ENCODE data around the gene KRT79. TPM values are rescaled to one million over a fixed set of nuclear protein-coding genes. Genes with fewer than 3 reads are reported as not detected.
A peak's percentile ranks its signal among the peaks of the same experiment; 100 is the strongest.

Gene KRT79
- total RNA-seq, 4 donors from 2014 or later: 48.8 to 202 (median 156) TPM

DNA sequence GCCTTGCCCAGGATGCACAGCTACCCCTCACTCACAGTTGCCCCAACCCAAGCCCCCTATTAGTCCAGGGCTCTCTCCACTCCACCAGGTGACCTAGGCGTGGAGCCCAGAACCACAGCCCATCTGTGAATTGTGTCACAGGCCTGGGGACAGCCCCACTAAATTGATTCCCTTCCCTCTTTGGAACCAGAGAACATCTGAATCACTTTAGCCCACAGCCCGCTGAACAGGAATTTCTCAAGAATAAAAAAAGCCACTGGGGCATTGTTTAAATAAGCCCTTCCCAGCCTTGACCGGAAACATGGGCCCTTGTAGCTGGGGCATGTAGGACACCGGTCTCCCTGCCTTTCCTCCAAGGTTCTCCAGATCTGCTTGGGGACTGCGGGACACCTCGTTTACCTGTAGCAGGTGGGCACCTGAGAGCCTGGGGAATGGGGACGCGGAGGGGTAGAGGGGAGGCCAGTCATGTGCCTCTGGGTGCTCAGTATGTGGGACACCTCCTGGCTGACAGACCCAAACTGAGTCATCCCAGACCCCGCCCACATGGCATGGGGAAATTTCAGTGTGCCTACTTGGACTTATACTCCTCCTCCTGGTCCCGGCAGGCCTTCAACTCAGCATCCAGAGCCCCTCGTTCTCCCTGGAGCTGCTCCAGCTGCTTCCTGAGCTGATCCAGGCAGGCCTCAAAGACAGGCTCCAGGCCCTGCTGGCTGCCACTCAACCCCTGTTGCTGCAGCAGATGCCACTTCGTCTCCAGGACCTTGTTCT is 13.4 kb upstream of the KRT79 start:
- 67% methylated on average over 7 of the region's 12 CpGs for WGBS
- Histone ChIP-seq H3K27me3 (no peaks in the 10 kb centered on the region), H3K36me3 (no peaks in the 10 kb centered on the region), H3K27ac (peak overlapping the region; percentile 31), H3K4me3 (no peak overlapping the region), H3K9me3 (no peaks in the 10 kb centered on the region), H3K4me1 (peaks cover 21% of the 10 kb centered on the region)
- TF ChIP-seq, protein P1, sequence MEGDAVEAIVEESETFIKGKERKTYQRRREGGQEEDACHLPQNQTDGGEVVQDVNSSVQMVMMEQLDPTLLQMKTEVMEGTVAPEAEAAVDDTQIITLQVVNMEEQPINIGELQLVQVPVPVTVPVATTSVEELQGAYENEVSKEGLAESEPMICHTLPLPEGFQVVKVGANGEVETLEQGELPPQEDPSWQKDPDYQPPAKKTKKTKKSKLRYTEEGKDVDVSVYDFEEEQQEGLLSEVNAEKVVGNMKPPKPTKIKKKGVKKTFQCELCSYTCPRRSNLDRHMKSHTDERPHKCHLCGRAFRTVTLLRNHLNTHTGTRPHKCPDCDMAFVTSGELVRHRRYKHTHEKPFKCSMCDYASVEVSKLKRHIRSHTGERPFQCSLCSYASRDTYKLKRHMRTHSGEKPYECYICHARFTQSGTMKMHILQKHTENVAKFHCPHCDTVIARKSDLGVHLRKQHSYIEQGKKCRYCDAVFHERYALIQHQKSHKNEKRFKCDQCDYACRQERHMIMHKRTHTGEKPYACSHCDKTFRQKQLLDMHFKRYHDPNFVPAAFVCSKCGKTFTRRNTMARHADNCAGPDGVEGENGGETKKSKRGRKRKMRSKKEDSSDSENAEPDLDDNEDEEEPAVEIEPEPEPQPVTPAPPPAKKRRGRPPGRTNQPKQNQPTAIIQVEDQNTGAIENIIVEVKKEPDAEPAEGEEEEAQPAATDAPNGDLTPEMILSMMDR (IDR thresholded peaks at IDR 0.05): no peak
- TF ChIP-seq POLR2A (IDR thresholded peaks at IDR 0.05) (no peak), POLR2AphosphoS5 (IDR thresholded peaks at IDR 0.05) (no peak), EP300 (IDR thresholded peaks at IDR 0.05) (no peak)
- DNase-seq (ENCODE audit: low spot score in 2 of 2): peak in 1 of 2 donors; percentile 62

DNA sequence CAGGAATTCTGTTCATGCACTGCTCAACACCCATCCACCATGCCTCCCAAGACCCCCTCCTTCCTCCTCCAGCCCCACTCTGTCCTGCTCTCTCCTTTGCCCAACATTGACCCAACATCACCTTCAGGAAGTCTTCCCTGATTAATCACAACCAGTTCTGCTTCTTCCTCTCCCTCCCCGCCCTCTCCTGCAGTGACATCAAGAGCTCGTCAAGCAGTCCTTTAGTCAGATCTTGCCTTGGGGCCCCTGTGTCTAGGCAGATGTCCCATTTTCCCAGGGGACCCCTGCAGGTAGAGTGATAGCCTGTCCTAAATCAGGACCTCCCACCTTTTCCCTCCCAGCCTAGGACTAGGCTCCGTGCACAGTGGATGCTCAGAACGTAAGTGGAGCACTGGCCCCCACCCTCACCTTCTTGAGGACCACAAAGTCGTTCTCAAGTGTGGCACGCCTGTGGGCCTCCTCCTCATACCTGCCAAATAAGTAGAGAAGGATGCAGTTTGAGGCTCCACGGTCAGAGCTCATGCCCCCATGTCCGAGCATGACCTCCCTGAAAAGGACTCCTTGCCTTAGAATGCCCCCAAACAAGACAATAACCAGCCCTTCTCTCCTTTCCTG is 12.4 kb upstream of the KRT79 start:
- H3K27ac ChIP-seq: no peak overlapping the region
- no peaks in the 10 kb centered on the region for H3K27me3 ChIP-seq
- TF ChIP-seq, protein P1 (IDR thresholded peaks at IDR 0.05): no peak
- TF ChIP-seq POLR2A (IDR thresholded peaks at IDR 0.05): no peak
- TF ChIP-seq POLR2AphosphoS5 (IDR thresholded peaks at IDR 0.05): no peak
- TF ChIP-seq EP300 (IDR thresholded peaks at IDR 0.05): no peak
- H3K4me3 ChIP-seq: no peak overlapping the region
- no peaks in the 10 kb centered on the region for H3K36me3 ChIP-seq
- DNase-seq (ENCODE audit: low spot score in 2 of 2): peak in 1 of 2 donors; percentile 41
- H3K9me3 ChIP-seq: no peaks in the 10 kb centered on the region
- H3K4me1 ChIP-seq: peaks cover 21% of the 10 kb centered on the region
- 77% methylated on average over 8 of the region's 8 CpGs for WGBS

DNA sequence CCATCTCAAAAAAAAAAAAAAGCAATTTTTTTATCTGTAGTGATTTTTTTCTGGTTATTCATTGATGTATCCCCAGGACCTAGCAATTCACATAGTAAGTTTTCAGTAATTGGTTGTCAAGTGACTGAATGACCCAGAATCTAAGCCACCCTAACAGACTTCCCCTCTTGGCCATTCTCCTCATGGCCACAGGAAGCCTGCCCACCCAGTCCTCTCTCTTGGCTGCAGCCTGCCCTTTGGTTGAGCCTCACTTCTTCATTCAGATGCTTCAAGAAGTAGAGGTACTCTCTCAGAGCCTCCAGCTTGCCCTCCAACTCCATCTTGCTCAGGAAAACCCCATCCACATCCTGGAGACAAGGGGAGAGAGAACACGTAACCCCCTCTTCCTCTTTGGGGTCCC is 11.8 kb upstream of the KRT79 start:
- no peak overlapping the region for H3K27ac ChIP-seq
- 56% methylated on average over 1 of the region's 1 CpG for WGBS
- H3K27me3 ChIP-seq: no peaks in the 10 kb centered on the region
- H3K9me3 ChIP-seq: no peaks in the 10 kb centered on the region
- TF ChIP-seq, protein P1 (IDR thresholded peaks at IDR 0.05): no peak
- no peak for TF ChIP-seq POLR2AphosphoS5 (IDR thresholded peaks at IDR 0.05)
- TF ChIP-seq EP300 (IDR thresholded peaks at IDR 0.05): no peak
- TF ChIP-seq POLR2A (IDR thresholded peaks at IDR 0.05): no peak
- H3K4me1 ChIP-seq: peaks cover 21% of the 10 kb centered on the region
- H3K36me3 ChIP-seq: no peaks in the 10 kb centered on the region
- DNase-seq (ENCODE audit: low spot score in 2 of 2): peak in 1 of 2 donors; percentile 19
- H3K4me3 ChIP-seq: no peak overlapping the region

DNA sequence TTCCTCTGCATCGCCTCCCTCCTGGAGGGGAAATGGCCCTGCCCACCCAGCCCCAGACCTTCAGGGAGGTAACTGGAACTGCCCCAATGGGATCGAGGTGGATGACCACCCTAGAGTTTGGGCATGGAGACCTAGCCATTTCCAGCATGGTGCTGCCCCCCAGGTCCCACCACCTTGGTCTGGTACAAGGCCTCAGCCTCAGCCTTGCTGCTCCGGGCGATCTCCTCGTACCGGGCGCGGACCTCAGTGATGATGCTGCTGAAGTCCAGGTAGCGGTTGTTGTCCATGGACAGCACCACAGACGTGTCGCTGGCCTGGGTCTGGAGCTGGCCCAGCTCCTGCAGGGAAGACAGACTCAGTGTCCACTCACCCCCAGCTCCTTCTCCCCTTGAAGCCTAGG is 10.3 kb upstream of the KRT79 start:
- H3K36me3 ChIP-seq: no peaks in the 10 kb centered on the region
- DNase-seq (ENCODE audit: low spot score in 2 of 2): peak in 1 of 2 donors; percentile 48
- no peak overlapping the region for H3K4me3 ChIP-seq
- H3K9me3 ChIP-seq: no peaks in the 10 kb centered on the region
- H3K27ac ChIP-seq: no peak overlapping the region
- no peaks in the 10 kb centered on the region for H3K27me3 ChIP-seq
- WGBS: 91% methylated on average over 10 of the region's 11 CpGs
- H3K4me1 ChIP-seq: peaks cover 21% of the 10 kb centered on the region
- TF ChIP-seq POLR2A (IDR thresholded peaks at IDR 0.05) (no peak), POLR2AphosphoS5 (IDR thresholded peaks at IDR 0.05) (no peak), EP300 (IDR thresholded peaks at IDR 0.05) (no peak)
- TF ChIP-seq, protein P1 (IDR thresholded peaks at IDR 0.05): no peak

DNA sequence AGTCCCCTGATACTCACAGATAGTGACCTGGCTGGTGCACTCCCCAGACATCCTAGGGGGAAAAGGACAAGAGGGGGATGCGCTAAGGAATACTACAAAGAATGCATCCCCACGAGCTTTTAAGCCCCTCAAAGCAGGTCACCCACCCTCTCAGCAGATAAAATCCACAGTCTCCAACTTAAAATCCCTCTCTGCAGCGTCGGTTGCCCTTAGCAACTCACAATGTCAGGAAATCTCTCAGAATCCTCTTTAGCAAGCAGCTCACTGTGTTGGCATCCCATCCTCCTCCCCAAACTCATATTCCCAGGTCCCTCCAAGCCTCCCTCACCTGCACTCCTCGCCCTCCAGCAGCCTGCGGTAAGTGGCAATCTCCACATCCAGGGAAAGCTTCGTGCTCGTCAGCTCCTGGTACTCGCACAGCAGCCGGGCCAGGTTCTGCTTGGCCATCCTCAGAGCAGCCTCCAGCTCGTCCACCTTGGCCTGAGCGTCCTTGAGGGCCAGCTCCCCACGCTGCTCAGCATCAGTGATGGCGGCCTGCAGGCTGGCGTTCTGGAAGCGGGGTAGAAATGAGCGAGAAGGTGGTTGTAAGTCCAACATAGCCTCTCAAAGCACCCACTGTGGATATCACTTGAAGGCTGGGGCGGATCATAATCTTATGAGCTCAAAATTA is 5.5 kb upstream of the KRT79 start:
- no peak for TF ChIP-seq POLR2AphosphoS5 (IDR thresholded peaks at IDR 0.05)
- TF ChIP-seq, protein P1 (IDR thresholded peaks at IDR 0.05): no peak
- no peak for TF ChIP-seq POLR2A (IDR thresholded peaks at IDR 0.05)
- TF ChIP-seq EP300 (IDR thresholded peaks at IDR 0.05): no peak
- H3K9me3 ChIP-seq: no peaks in the 10 kb centered on the region
- DNase-seq (ENCODE audit: low spot score in 2 of 2): no peak
- H3K27me3 ChIP-seq: no peaks in the 10 kb centered on the region
- H3K4me3 ChIP-seq: no peak overlapping the region
- H3K27ac ChIP-seq: no peak overlapping the region
- WGBS: 81% methylated on average over 18 of the region's 18 CpGs
- H3K4me1 ChIP-seq: peaks cover 5% of the 10 kb centered on the region
- no peaks in the 10 kb centered on the region for H3K36me3 ChIP-seq
